GM23248 (cell line): ENCODE results near the gene MIB1. TPM values are rescaled to one million over a fixed set of nuclear protein-coding genes. Genes with fewer than 3 reads are reported as not detected.

ENCODE experiments used
- DNase-seq: peaks from one replicate; pipeline ENCODE4 v3.0.0-alpha.2; 2015
- H2AFZ ChIP-seq: fragments of 200-600 bp; sonication (generic); 2 replicates; pipeline ENCODE4 v1.6.1; 2016; ENCODE audit warnings: antibody characterized with exemption
- H3F3A ChIP-seq: fragments of 200-600 bp; sonication (generic); 2 replicates; pipeline ENCODE4 v1.6.1; 2016; ENCODE audit warnings: mild to moderate bottlenecking, antibody characterized with exemption, mixed run types; ENCODE audit not compliant: insufficient read depth
- H3K27ac ChIP-seq: fragments of 200-600 bp; sonication (generic); 2 replicates; pipeline ENCODE4 v1.5.1; 2016; ENCODE audit warnings: mild to moderate bottlenecking
- H3K27me3 ChIP-seq: fragments of 200-600 bp; sonication (generic); replicated peaks from 2 replicates; pipeline ENCODE4 v1.6.1; 2016; ENCODE audit warnings: mild to moderate bottlenecking; ENCODE audit not compliant: insufficient read depth
- H3K36me3 ChIP-seq: fragments of 200-600 bp; sonication (generic); 2 replicates; pipeline ENCODE4 v1.6.1; 2016; ENCODE audit warnings: low read depth, mild to moderate bottlenecking
- H3K4me1 ChIP-seq: fragments of 200-600 bp; sonication (generic); 2 replicates; pipeline ENCODE4 v1.6.1; 2016; ENCODE audit warnings: mild to moderate bottlenecking; ENCODE audit not compliant: insufficient read depth
- H3K4me2 ChIP-seq: fragments of 200-600 bp; sonication (generic); one replicate; pipeline ENCODE4 v1.6.1; 2016; ENCODE audit warnings: mild to moderate bottlenecking; ENCODE audit not compliant: unreplicated experiment
- H3K4me3 ChIP-seq: fragments of 200-600 bp; sonication (generic); 2 replicates; pipeline ENCODE4 v1.5.1; 2016; ENCODE audit warnings: mild to moderate bottlenecking
- H3K79me2 ChIP-seq: fragments of 200-600 bp; sonication (generic); 2 replicates; pipeline ENCODE4 v1.6.1; 2016; ENCODE audit warnings: mild to moderate bottlenecking; ENCODE audit not compliant: insufficient read depth
- H3K9ac ChIP-seq: fragments of 200-600 bp; sonication (generic); 2 replicates; pipeline ENCODE4 v1.6.1; 2016; ENCODE audit warnings: mild to moderate bottlenecking
- H3K9me2 ChIP-seq: fragments of 200-600 bp; sonication (generic); 2 replicates; pipeline ENCODE4 v1.6.1; 2016; ENCODE audit warnings: mixed run types, mild to moderate bottlenecking, moderate library complexity; ENCODE audit not compliant: insufficient read depth
- H3K9me3 ChIP-seq: fragments of 200-600 bp; sonication (generic); one replicate; pipeline ENCODE4 v1.6.1; 2017; ENCODE audit warnings: low read depth
- H4K20me1 ChIP-seq: fragments of 200-600 bp; sonication (generic); 2 replicates; pipeline ENCODE4 v1.6.0; 2016; ENCODE audit not compliant: insufficient read depth
- EZH2 ChIP-seq: fragments of 200-600 bp; sonication (generic); IDR thresholded peaks from 2 replicates; pipeline ENCODE4 v1.6.1; 2018; ENCODE audit warnings: antibody characterized with exemption, mild to moderate bottlenecking; ENCODE audit not compliant: insufficient read depth, poor library complexity, severe bottlenecking
- EZH2phosphoT487 ChIP-seq: fragments of 200-600 bp; sonication (generic); IDR thresholded peaks from 2 replicates; pipeline ENCODE4 v1.6.1; 2018; ENCODE audit warnings: antibody characterized with exemption, moderate library complexity, mild to moderate bottlenecking, low read depth; ENCODE audit not compliant: insufficient read depth
- WGBS, 2 experiments: methylation state at CpG; one replicate each; pipeline ENCODE4 v1.1.6; 2015 to 2017; ENCODE audit warnings: low lambda C conversion rate in 2 of 2, low coverage in 1 of 2; ENCODE audit errors: missing lambda C conversion rate in 2 of 2; 5-methylcytosine and 5-hydroxymethylcytosine counted together
- in situ Hi-C: fragments of 300-500 bp; cut with MboI; formaldehyde crosslinking; loops from 2 replicates; pipeline ENCODE4 v1.15.0; 2020
- polyA plus RNA-seq: library from polyadenylated mRNA; unstranded; fragments of >200 nt; fragmentation: Nextera tagmentation; extraction: Ambion mirVana; gene quantifications from 2 replicates; pipeline ENCODE4 v1.2.1, GENCODE V29; 2016
- total RNA-seq: library from RNA; depleted of rRNA; stranded (reverse); fragments of >200 nt; shearing (Covaris generic); gene quantifications from 2 replicates; pipeline ENCODE4 v1.2.3, GENCODE V29; 2014

MIB1 gene
- total and polyA plus RNA-seq, 2 experiments from 2014 or later, result 5.1 to 39.0 TPM

GRCh38 chr18:21896732-21897336 lies 156.2 kb downstream of the MIB1 start:
- 0 out of 2 replicates have a peak, but pooled peaks cover 1% of the 10 kb centered on the region for H3K27me3 ChIP-seq
- H3K9ac ChIP-seq, result no peak overlapping the region
- H3K9me2 ChIP-seq, result no peaks in the 10 kb centered on the region
- no peak overlapping the region for H3K27ac ChIP-seq
- 18 to 19% methylated on average over 27 of the region's 27 CpGs for WGBS, 2 experiments
- H3K4me3 ChIP-seq, result no peak overlapping the region
- TF ChIP-seq EZH2phosphoT487 (no peak), EZH2 (no peak)
- no peaks in the 10 kb centered on the region for H3K4me1 ChIP-seq
- H3F3A ChIP-seq, result no peaks in the 10 kb centered on the region
- no peak overlapping the region for H3K4me2 ChIP-seq
- peak overlapping the region; percentile 72 for H2AFZ ChIP-seq
- in situ Hi-C loops, result no loop called here
- no peaks in the 10 kb centered on the region for H3K79me2 ChIP-seq
- H4K20me1 ChIP-seq, result no peaks in the 10 kb centered on the region
- peak; percentile 17 for DNase-seq
- H3K36me3 ChIP-seq, result no peaks in the 10 kb centered on the region
- H3K9me3 ChIP-seq, result no peaks in the 10 kb centered on the region

- Histone ChIP-seq H2AFZ (peak overlapping the region; percentile 72), H3F3A (no peaks in the 10 kb centered on the region), H3K9me2 (no peaks in the 10 kb centered on the region), H3K4me3 (no peak overlapping the region), H3K4me1 (no peaks in the 10 kb centered on the region), H3K36me3 (no peaks in the 10 kb centered on the region), H3K9me3 (no peaks in the 10 kb centered on the region), H3K79me2 (no peaks in the 10 kb centered on the region), H3K27ac (no peak overlapping the region), H3K27me3 (no peaks in the 10 kb centered on the region), H4K20me1 (no peaks in the 10 kb centered on the region), H3K9ac (no peak overlapping the region), H3K4me2 (no peak overlapping the region)
- WGBS, 2 experiments, result 0 to 4% methylated on average over 4 of the region's 4 CpGs
- in situ Hi-C loops, result no loop called here
- peak; percentile 65 for DNase-seq
- TF ChIP-seq EZH2phosphoT487 (no peak), EZH2 (no peak)
Observed at GRCh38 chr18:21897811-21898210, 157.2 kb downstream of the MIB1 start.

- Histone ChIP-seq H3K9ac (no peak overlapping the region), H3K79me2 (no peaks in the 10 kb centered on the region), H4K20me1 (no peaks in the 10 kb centered on the region), H3K27me3 (peaks cover 19% of the 10 kb centered on the region), H3K4me1 (no peaks in the 10 kb centered on the region), H3K4me2 (no peak overlapping the region), H2AFZ (no peak overlapping the region), H3K9me2 (no peaks in the 10 kb centered on the region), H3K9me3 (no peaks in the 10 kb centered on the region), H3F3A (no peaks in the 10 kb centered on the region), H3K4me3 (no peak overlapping the region), H3K36me3 (no peaks in the 10 kb centered on the region), H3K27ac (no peak overlapping the region)
- in situ Hi-C loops, result no loop called here
- DNase-seq, result no peak
- 79 to 83% methylated on average over 12 of the region's 12 CpGs for WGBS, 2 experiments
- TF ChIP-seq EZH2phosphoT487, result no peak
- no peak for TF ChIP-seq EZH2
Observed at GRCh38 chr18:21900605-21901352, 160.2 kb downstream of the MIB1 start.

DNA sequence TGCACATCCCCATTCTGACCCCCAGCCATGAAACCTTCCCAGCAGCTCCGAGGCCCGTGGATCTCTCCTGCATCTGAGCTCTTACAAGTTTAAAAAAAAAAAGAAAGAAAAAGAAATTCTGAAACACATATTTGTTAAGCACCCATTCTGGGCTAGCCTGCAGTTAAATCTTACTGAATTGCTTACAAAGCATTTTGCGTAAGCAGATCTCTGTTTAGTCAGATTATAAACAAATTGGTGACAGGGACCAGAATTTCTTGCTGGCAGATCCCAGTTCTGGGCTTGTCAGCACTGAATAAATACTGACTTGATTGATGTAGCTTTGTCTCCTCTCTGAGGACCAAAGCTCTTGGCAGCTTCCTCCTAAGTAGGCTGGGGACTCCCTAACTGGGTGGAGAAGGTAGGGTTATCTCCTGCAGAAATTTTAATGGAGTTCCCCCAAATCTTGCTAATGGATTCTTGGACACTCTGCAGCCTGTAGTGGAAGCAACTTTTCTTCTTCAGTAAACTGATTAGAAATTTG lies 160.9 kb downstream of the MIB1 start:
- H3K9me3 ChIP-seq, result no peaks in the 10 kb centered on the region
- no peaks in the 10 kb centered on the region for H3K36me3 ChIP-seq
- H3K9ac ChIP-seq, result no peak overlapping the region
- H3K9me2 ChIP-seq, result no peaks in the 10 kb centered on the region
- H3K79me2 ChIP-seq, result no peaks in the 10 kb centered on the region
- H3K27me3 ChIP-seq, result peaks cover 23% of the 10 kb centered on the region
- no peak overlapping the region for H3K4me2 ChIP-seq
- no peak overlapping the region; the same call in 1 of the 2 replicates for H2AFZ ChIP-seq
- no peak for DNase-seq
- H3F3A ChIP-seq, result no peaks in the 10 kb centered on the region
- no peak for TF ChIP-seq EZH2
- no peak for TF ChIP-seq EZH2phosphoT487
- no peak overlapping the region for H3K27ac ChIP-seq
- no peaks in the 10 kb centered on the region for H4K20me1 ChIP-seq
- 23% methylated on average over 3 of the region's 3 CpGs for WGBS, 2 experiments
- H3K4me3 ChIP-seq, result no peak overlapping the region
- in situ Hi-C loops, result no loop called here
- no peaks in the 10 kb centered on the region for H3K4me1 ChIP-seq
